Measurements from ENCODE around the gene CCDC85A.
A peak's percentile ranks its signal among the peaks of the same experiment; 100 is the strongest.

CCDC85A gene

GRCh38 chr2:56195563-56195962, 11.8 kb downstream of the CCDC85A start:
- DNase-seq: no peak

- DNase-seq: no peak
Measured at GRCh38 chr2:56197816-56198215, 14.0 kb downstream of the CCDC85A start.

GRCh38 chr2:56198936-56199335, 15.1 kb downstream of the CCDC85A start:
- no peak for DNase-seq

DNA sequence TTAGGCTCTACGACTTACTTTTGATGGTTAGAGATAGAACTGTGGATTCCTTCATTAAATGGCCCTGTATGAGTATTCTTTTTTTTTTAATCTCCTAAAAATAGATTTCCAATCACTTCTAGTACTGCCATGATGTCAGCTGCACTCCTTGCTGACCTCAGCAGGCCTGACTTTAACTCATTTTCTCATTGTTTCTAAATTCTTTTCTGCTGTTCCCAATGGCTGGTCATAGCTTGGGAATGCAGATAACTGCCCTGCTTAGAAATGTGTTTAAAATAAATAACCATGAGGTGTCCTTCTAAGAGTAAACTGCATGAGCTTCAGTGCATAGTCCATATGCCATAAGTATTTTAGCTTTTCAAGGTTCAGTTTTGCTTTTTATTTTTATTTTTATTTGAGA, 15.7 kb downstream of the CCDC85A start:
- DNase-seq: no peak

DNA sequence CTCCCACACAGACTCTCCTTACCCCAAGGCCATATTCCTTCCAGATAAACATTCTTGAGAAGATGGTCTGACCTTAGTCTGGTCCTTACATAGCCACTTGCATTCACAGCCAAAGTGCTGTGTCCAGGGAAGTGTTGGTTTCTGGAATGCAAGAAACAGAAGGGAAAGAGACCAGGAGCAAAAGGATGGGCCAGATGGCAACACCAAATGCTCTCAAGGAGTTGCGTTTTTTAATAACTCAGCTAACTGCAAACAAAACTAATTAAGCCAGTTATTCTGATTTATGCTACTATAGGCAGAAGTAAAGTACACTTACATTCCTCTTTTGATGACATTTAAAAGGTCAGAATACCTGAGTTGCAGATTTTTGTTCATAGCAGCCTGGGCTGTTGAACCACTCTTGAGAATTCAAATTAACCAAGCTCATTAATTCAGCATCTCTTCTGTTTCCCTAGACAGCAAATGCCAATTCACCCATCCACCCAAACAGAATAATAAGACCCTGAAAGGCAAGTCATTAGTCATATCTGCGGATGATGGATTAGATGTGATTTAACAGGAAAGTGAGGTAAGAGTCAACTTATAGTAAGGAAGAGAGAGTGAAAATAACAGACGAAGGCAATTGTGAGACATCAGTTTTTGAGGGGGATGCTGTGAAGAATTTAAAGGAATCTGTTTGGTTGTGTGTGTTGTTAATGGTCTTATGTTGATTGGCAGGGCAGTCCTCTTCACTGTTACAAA, 18.8 kb downstream of the CCDC85A start:
- no peak for DNase-seq

- DNase-seq: no peak
Measured at GRCh38 chr2:56204556-56204955, 20.8 kb downstream of the CCDC85A start.

DNA sequence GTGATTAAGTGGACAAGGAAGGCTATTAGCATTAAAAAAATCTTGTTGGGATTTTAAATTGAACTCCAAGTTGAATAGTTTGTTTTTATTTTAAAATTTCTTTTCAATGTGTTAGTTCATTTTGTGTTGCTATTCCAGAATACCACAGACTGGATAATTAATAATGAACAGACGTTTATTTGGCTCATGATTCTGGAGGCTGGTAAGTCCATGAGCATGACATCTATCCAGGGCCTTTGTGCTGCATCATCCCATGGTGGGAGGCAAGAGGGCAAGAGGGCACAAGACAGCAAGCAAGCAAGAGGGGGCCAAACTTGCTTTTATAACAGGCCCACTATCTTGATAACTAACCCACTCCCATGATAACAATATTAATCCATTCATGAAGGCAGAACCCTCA, 22.5 kb downstream of the CCDC85A start:
- no peak for DNase-seq

- DNase-seq: no peak
Measured at GRCh38 chr2:56207760-56208159, 24.0 kb downstream of the CCDC85A start.

DNA sequence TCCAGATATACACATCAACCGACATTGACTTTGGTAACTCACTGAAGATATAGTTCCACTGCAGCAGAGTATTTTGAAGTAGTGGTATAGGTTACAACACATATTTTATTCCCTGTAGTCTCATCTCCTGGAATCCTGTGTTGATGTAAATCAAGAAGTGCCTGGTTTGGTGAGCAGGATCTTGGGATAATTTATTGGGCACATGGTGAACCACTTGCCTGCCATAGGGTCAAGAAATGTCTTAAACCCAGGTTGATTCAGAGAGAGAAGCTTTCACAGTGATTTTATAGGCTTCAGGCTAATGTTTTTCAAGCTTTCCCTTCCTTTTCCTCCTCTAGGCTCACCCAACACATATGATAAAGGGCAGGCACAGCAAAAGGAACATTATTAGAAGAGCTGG, 24.6 kb downstream of the CCDC85A start:
- DNase-seq: no peak

DNA sequence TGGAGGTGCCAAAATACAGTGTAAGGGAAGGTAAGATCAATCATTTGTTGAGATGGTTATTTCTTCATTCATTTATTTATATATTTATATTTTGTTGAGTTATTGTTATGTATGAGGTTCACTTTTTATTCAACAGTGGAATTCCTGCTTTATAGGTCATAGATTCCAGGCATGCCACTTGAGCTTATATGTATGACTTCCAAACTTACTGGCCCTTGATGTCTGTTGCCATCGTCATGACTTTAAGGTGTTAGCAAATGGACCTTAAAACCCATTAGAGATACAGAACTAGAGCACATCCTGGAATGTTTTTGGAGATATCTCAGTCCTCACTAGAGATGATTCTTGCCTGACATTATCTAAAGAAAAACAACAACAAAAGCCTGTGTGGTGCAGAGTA, 25.9 kb downstream of the CCDC85A start:
- no peak for DNase-seq

DNA sequence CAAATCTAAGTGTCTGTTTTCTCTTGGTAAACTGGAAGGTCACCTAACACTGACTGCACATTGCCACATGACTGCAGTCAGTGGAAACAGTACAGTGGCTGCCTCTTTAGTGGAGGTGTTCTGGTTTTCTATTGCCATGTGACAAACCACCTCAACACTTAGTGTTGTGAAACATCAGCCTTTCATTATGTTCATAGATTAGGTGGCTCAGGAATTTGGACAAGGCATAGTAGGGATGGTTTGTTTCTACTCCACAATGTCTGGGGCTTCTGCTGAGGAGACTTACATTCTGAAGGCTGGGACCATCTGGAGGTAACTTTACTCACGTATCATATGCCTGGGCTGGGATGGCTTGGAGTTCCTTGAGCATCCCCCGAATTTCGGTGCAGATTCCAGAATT, 26.5 kb downstream of the CCDC85A start:
- no peak for DNase-seq

DNA sequence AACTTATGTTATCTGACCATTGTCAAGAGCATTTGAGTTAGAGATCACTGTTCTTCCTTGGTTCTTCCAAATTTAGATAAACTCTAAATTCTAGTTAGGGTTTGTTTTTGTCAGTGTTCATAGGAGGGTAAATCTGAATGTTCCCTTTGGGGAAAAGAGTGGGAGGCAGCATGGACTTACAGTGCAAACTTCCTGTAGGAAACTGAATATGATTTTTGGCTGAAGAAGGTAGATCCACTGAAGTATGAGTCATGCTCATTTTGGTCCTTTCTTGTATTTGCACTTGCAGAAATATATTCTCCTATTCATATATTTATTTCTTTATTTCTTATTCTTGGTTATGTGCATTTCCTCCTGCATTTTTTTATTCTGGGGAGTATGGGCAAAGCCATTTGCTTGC, 27.3 kb downstream of the CCDC85A start:
- no peak for DNase-seq

DNA sequence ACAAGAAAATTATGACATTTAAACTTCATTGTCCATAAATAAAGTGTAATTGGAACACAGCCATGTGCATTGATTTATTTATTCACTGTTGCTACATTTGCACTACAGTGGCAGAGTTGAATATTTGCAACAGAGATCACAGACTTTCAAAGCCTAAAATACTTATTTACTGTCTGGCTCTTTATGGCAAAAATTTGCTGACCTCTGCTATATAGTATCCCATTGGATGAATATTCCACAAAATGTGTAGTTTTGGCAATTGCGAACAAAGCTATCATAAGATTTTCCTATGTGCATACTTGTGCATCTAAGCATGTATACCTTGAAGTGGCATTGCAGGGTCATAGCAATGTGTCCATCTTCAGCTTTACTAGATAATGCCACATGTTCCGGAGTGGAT, 32.1 kb downstream of the CCDC85A start:
- DNase-seq: no peak

DNA sequence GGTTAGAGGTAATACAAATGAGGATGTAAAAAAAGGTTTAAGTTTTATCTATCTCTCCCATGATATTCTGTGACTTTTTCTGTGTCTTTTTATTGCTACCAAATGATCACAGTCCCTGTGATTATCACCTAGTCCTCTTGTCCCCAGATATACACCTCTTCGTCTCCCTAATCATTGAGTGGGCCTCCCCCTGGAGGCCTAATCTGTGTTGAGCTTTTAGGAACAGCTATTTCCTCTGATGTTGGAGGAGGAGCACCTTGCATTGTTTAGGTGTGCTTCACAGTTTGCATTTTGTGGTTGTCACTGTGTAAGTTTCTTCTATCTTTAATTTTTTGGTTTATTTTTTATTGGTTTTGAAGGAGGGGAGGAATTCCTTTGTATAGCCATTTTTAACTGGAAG, 33.3 kb downstream of the CCDC85A start:
- DNase-seq: no peak

- no peak for DNase-seq
Measured at GRCh38 chr2:56222481-56222880, 38.7 kb downstream of the CCDC85A start.

DNA sequence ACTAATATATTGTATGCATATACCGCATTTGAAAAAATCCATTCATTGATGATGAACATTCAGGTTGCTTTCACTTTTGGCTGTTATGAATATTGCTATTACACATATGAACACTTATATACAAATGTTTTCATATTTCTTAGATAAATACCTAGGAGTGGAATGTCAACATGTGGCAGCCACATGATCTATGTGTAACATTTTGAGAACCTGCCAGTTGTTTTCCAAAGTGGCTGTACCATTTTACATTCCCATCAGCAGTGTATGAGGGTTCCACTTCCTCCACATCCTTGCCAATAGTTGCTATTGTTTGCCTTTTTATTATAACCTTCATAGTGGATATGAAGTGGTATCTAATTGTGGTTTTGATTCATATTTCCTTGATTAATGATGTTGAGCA, 40.5 kb downstream of the CCDC85A start:
- DNase-seq: peak; percentile 52

GRCh38 chr2:56227811-56228210, 44.0 kb downstream of the CCDC85A start:
- no peak for DNase-seq

- no peak for DNase-seq
Measured at GRCh38 chr2:56229397-56230060, 45.7 kb downstream of the CCDC85A start.

GRCh38 chr2:56230156-56230555, 46.4 kb downstream of the CCDC85A start:
- DNase-seq: no peak

- DNase-seq: no peak
Measured at GRCh38 chr2:56231361-56231760, 47.6 kb downstream of the CCDC85A start.

GRCh38 chr2:56232912-56233311, 49.1 kb downstream of the CCDC85A start:
- no peak for DNase-seq

DNA sequence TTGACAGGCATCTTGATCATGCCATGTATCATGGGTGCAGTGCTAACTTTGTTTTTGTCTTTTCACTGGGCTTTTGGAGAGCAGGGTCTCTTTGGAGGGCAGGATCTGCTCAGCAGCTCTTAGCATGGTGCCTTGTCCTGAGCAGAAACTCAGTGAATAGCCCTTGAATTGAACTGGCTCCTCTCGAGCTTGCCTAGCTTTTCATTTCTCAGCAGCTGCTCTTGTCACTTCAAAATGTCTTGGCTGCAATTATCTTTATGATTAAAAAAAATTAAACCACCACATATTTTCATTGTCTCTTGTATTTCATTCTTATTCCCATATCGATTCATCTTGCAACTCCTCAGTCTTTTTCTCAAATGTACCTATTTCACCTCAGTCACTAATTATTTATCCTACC, 50.5 kb downstream of the CCDC85A start:
- DNase-seq: no peak

GRCh38 chr2:56239030-56239429, 55.2 kb downstream of the CCDC85A start:
- no peak for DNase-seq

- no peak for DNase-seq
Measured at GRCh38 chr2:56239437-56239836, 55.6 kb downstream of the CCDC85A start.

DNA sequence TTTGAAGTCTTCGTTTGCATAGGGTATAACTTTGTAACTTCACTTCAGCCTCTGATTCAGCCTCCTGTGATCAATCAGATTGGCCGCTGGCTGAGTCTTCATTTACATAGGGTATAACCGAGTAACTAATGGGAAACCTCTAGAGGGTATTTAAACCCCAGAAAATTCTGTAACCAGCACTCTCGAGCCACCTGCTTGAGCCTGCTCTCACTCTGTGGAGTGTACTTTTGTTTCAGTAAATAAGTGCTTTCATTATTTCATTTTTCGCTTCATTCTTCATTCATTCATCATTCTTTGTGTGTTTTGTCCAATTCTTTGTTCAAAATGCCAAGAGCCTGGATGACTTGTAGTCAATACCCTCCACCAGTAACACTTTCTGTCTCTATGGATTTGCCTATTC, 56.4 kb downstream of the CCDC85A start:
- no peak for DNase-seq
